OCI-M1 (cell line): ENCODE results near the gene TBL3.
"Not testable (repeated sequence)": the region's sequence is repeated elsewhere in the genome, so short reads cannot be mapped to it uniquely, and the experiment has no call there.

Experiments
- DNase-seq: peaks from one replicate; lab custom pipeline; 2025; lab: John Stamatoyannopoulos, UW

Gene TBL3

DNA sequence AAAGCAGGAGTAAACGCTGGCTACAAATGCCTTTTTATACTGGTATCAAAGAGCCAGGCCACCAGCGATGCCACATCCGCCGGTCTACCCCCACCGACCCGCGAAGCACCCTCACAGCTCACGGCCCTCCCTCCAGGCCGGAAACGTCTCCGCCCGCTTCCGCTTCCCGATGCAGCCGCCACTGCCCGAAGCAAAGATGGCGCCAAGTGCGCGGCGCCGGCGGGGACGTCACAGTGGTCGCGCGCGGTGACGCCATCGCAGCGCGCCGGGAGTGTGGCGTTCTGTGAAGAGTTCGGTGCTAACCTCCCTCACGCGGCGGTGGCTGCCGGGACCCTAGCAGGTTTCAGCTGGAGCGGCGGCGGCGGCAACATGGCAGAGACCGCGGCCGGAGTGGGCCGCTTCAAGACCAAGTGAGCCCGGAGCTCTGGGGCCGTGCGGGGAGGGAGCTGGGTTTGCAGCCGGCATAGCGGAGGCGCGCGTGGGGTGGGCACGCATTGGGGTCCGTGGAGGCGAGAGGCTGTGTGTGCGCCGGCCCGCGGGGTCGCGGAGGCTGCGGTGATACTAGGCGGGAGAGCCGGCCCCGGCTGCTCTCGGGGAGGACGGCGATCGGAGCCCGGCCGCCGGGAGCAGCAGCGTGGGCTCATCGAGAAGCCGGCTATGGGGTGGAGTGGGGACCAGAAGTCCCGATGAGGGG is at the start of gene TBL3:
TSS of gene TBL3 (plus strand) at position 258 of the 694 bp plus-strand sequence. CDS start at position 370, 112 bp downstream.
- peak; percentile 96 for DNase-seq

DNA sequence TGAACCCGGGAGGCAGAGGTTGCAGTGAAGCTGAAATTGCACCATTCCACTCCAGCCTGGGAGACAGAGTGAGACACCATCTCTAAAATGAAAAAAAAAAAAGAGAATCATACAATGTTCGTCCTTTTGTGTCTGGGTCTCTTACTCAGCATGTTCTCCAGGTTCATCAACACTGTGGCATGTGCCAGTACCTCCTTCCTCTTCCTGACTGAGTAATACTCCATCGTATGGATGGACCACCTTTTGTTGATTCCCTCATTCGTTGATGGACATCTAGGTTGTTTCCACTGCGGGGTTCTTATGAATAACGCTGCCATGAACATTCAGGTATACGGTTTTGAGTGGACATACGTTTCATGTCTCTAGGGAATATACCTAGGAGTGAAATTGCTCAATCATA is 49.5 kb upstream of the TBL3 start:
- no peak for DNase-seq

DNA sequence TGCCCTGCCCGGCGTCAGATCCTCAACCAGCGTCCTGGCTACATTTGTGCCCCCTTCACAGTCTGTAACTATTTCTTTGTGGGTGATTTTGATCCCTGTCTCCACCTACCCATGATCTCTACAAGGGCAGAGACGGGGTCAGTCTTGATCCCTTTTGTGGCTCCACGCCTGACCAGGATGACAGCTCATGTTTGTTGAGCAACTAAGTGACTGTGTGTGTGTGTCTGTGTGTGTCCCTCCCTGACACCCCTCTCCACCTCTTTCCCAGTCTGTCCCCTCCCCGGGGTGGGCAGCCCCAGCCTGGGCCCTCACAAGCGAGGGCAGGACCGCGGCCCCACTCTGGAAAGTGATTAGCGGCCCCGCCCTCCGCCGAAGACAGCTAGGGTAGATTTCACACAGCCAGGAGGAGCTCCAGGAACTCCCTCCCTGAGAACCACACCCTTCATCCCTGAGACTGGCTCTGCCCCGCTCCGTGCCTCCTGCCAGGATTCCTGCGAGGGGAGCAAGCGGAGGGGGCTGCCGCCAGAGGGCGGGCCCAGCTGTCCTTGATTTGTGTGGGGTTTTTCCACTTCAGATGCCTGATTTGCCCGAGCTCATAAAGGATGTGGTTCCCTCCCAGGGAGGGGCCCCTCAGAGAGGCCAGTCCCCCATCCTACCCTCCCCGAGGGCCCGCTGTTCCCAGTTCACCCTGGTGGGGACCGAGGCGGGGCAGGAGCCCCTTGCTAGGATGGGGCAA is 48.4 kb upstream of the TBL3 start:
- DNase-seq: no peak

DNA sequence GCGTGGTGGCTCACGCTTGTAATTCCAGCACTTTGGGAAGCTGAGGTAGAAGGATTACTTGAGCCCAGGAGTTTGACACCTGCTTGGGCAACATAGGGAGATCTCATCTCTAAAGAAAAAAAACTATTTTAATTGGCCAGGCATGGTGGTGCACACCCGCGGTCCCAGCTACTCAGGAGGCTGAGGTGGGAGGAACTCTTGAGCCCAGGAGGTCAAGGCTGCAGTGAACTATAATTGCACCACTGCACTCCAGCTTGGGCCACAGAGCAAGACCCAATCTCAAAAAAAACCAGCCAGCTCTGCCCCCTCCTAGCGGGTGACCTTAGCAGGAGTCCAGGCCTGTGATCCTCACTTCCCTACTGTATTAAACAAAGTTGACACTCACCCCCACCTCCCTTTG is 47.8 kb upstream of the TBL3 start:
- no peak for DNase-seq

DNA sequence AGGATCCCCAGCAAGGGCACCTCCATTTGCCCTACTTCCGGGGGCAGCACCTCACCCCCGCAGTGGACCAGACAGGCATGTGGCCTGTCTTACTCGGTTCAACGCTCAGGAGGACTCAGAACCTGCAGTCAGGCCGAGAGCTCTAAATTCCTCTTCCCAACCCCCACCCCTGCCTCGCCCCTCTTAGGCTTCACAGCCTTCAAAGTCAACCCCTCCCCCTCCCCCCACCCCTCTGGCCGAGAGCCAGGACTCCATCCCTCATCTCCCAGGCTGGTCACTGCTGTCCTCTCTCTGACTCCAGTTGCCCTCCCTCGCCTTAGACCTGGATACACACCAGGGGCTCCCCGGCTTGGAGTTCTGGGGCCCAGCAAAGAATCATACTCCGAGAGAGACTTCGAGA is 45.6 kb upstream of the TBL3 start:
- no peak for DNase-seq

DNA sequence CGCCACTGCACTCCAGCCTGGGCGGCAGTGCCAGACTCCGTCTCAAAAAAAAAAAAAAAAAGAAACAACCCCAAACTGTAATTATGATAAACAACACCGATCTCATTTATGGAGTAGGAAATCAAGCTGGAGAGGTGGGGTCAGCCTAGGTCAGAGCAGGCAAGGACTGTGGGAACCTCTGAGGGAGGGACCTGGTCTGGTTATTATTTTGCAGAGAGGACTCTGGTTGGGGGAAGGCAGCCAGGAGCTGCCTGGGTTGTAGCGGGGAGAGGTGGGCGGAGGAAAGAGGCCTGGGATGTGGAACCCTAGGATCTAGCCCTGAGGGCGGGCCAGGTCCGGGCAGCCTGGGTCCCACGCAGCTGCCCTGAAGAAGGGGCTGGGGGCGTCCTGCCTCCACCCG is 42.7 kb upstream of the TBL3 start:
- peak; percentile 26 for DNase-seq

DNA sequence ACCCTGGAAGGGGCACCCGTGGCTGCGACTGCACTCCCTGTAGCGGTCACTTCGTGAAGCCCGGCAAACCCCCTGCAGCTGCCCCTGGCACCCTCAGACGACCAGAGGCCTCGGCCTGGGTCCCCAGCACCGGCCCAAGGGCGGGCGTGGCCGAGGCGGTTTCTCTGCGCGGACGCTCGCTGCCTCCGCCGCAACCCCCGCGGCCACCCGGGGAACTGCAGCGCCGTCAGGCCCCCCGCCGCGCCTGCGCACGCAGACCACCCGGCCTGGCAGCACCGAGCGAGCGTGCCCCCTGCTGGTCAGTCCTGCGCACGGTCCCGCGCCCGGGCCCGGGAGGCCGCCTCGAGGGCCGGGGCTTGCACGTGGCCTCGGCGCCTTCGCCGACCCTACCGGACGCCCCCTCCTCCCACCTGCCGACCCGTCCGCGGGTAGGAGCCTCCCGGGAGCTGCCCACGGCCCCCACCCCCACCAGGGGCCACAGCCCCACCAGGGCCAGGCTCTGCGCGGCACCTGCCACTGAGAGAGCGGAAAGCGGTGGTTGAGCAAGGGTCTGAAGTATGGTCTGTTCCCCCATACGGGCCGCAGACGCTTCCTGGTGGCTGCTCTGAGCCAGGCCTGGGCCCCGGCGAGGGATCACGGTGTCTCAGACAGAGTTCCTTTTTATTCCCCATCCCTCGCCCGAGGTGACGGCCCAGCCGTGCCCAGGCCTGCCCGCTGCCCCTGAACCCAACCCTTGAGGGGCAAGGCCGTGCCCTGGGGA is 42.1 kb upstream of the TBL3 start:
- peak; percentile 92 for DNase-seq

DNA sequence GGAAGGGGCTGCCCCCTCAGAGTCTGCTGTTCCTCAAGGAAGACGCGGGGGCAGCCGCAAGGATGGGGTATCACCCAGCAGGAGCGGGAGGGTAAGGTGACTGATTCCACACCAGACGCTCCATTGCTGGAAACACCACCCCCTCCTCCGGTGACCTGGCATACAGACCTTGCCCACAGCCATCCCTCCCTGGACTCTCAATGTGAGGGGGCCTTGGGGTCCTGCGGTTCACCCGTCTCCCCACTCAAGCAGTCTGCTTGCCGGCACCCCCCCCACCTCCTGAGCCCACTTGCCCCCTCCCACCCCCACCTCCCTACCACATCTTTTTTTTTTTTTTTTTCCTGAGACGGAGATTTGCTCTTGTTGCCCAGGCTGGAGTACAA is 41.5 kb upstream of the TBL3 start:
- DNase-seq: no peak

DNA sequence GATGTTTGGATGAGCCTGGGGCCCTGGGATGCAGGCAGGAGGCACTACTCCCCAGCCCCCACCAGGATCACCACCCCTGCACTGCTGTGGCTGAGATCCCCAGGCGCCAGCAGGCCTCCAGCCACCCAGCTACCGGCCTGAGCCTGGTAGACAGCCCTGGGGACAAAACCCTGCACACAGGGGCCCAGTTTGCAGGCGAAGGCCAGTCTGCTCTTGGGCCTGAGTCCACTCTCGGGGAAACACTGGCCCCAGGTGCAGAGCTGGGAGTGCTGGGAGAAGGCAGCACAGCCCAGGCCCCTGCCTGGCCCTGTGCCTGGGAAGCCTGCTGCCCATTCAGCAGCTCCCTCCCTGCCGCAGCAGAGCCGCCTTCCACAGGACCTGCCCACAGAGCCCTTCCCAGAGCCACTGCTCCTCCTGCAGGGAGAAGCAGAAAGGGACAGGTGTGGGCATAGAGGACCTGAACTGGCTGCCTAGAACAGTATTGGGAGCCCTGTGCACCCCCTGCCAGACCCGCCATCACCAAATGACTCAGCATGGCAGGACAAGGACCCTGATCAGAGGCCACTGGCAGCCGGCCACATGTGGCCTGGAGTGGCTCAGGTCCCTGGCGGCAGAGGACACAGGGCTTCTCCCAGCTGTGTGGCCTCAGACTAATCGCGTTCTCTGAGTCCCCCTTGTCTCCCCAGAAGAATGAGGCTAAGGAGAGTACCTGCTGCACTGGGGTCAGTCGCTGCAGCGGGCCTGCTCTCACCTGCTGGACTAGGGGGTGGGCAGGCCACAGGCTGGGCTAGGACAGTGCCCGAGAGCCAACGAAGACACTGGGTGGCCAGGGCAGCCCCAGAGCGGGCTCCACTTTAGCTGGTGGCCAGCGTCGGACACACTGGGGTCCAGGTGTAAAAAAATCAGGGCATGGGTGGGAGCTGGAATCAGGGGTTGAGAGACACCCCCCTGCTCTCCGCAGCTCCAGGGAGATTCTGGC is 39.5 kb upstream of the TBL3 start:
- no peak for DNase-seq

DNA sequence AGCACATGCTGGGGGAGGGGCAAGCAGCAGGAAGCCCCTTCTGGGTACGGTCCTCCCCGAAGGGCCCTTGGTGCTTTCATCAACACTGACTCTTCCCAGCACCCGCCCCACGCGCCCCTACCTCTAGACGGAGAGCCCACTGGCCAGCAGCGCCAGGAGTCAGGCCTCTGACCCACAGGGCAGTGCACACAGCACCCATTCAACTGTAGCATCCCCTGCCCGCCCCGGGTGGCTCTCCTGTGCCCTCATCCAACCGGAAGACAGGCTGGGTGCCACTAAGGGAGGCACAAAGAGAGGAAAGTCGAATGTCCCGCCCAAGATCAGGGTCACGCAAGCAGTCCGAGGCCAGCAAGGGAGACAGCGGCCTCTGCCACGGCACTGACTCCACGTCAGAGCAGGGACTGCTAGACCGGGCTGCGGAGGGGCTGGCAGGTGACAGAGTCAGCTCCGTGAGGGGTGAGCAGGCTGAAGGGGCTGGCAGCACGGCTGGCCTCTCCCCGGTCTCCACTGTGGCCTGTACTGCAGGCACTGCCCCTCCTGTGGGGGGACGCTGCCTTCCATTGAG is 38.7 kb upstream of the TBL3 start:
- DNase-seq: no peak

DNA sequence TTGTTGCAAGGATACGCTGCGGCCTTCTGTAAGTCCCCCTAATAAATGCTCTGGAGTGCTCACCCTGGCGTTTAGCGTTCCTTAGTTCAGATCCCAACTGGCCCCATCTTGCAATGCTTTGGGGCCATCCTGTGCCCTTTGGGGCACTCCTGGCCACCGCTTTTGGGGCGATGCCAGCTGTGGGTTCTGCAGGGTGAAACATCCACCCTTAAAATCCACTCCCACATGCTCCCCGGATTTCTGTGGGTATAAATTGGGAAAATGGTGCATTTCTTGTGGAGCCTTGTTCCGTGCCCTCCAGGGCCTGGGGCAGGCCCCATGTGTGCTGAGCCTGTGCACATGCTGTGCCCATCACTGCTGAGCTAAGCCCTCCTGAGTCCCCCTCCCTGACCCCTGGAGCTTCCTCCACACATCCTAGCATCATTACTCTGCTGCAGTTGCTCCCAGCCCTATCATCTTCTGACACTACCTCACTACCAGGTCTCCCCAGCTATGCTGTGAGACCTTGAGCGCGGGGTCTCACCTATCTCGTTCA is 34.8 kb upstream of the TBL3 start:
- no peak for DNase-seq

DNA sequence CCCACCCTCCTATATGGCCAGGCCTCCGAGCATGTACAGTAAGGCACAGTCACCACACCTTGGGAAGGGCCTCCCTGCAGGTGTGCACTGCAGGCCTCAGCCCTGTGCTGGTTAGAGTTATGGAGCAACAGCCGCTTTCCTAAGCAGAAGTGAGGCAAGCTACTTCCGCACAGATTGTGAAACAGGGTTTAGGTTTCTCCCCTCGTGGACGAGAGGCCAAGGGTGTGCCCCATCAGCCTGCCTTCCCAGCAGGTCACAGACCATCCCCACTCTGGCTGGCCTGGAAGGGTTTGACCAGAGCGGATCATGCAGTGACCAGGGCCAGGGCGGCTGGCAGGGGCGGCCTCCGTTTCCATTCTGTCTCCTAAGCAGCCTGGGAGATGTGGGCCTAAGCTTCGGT is 33.5 kb upstream of the TBL3 start:
- no peak for DNase-seq

DNA sequence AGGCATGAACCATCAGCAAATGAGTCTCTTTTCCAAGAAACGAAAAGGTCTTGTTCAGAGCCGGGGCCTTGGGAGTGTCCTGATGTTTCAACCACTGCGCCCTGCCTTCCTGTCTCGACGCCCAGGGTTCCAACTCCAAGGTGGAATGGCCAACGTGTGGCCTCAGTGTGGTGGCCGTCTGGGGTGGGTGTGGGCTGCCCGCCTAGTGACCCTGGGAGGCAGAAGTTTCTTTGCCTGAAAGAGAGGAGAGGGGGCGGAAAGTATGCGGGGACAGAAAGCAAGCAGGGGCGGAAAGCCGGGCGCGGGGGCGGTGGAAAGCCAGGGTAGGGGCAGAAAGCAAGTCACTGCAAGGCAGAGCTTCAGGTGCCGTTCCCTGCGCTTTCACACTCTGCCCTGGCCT is 32.9 kb upstream of the TBL3 start:
- no peak for DNase-seq

DNA sequence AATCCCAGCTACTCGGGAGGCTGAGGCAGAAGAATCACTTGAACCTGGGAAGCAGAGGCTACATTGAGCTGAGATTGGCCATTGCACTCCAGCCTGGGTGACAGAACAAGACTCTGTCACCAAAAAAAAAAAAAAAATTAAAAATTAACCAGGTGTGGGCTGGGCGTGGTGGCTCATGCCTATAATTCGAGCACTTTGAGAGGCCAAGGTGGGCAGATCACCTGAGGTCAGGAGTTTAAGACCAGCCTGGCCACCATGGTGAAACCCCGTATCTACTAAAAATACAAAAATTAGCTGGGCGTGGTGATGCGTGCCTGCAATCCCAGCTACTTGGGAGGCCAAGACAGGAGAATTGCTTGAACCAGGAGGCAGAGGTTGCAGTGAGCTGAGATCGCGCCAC is 32.0 kb upstream of the TBL3 start:
- DNase-seq: not testable (repeated sequence)

DNA sequence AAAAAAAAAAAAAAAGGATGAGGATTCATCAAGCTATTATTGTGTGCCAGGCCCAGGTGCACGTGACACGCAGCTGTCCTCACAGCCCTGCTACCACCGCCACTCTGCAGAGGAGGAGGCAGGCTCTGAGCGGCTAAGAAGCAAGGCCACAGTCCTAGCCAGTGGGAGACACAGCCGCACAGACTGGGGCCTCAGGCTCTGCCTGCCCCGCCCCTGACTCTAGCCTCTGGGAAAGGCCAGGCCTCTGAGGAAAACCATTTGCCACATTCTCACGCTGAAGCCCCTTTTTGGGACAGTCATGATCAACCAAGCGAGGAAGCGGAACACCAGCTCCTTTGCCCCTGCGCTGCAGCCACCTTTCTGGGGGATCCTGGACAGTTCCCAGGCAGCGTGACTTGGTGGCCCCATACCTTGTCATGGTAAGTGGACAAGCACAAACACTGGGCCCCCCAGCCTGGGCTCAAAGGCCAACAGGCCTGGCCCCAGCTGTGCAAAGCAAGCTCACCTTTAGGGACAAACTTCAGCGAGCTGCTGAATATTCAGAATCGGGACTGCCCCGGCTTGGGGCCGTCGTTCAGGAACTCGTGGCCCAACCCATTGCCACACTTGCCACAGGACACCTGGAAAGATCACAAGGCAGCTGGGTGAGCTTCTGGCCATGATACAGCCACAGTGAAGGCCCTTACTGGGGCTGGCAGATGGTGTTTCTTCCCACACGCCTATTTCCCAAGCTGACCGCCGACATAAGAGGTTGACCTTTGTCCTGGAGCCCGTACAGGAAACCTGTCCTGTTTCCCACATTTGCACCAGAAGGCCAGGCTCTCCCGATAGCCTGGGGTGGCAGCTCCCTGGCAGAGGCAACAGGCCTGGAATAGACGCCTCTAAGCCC is 31.3 kb upstream of the TBL3 start:
- DNase-seq: no peak

DNA sequence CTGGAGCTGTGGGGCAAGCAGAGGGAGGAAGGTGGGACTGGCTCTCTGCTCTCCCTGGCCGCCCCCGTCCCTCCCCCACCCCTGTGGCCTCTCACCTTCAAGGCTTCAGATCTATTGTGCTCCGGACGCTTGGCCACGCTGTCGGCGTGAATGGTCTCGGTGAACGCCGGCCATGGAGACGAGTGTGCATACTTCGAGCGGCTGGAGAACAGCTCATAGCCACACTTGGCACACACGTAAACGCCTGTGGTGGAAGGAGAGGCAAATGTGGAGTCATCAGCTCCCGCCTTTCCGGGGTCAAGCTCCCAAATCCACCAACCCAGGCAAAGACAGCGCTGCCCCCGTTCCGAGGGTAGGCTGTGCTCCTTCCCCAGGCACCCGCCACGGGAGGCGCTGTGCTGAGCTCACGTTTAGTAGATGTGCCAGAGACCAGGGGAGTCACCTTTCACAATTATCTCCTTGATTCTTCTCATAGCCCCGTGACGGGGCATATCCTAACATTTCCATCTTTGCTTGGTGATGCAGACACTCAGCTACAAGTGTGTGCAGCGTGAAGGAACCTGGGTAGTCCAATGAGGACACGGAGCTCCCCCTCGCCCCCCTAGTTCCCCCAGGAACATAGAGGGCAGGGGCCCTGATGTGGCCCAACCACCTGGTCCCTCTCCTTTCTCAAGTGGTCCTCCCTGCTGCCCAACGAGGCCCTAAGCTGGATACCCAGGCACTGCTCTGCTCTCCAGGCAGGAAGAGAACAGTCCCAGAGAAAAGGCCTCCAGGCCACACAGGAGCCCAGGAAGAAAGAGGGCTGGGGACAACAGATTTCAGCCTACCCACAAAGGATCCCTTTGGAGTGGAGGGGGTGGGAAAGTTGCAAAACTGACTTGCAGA is 30.4 kb upstream of the TBL3 start:
- no peak for DNase-seq

DNA sequence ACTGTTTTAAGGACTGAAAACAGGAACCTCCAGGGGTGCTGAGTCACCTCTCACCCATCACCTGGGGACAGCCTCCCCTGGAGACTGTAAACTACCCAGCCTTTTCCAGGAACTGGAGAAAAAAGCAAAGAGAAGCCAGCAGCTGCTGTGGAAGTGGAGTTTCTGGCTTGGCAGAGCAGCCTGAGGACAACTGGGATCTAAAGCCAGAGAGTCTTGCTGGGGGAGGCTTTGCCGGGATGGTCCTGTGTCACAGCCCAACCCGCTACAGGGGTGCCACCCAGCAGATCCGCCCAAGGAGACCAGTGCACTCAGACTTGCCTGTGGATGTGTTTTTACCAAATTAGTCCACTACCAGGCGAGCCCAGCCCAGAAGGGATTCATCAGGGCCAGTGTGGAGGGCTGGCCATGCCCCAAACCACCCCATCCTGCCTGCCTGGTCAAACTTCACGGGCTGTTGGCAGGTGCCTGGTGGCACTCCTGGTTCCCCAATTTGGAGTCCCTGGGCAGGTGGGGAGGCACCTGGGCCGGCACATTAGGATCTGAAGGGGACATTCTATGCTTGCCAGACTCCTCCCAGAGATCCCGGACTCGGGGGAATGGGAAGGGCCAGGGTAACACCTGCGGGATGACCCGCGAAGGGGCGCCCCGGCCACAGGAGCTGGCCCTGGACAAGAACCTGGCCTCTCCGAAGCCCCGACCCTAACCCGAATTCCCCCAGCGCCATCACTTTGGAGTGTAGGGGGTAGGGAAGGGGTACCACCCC is 29.6 kb upstream of the TBL3 start:
- peak; percentile 71 for DNase-seq
